ENCODE measurements around the gene CITED2.
"Not testable (repeated sequence)": the region's sequence is repeated elsewhere in the genome, so short reads cannot be mapped to it uniquely, and the experiment has no call there.

The CITED2 gene

DNA sequence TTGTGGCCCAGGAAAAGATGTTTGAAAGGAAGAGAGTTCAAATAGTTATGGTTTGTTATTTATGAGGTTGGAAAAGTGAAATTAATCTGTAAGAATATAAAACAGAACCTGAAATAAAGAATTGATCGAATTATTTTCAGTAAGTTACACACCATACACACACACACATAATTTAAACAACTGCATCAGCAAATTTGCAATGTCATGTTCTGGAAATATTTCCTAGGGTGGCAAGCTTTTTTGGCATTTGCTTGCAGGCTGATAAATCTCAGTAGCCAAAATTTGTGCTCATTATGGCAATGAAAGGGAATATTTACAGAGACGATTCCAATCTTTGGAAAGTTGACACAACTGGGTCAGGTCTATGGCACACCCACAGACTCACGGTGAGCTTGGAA lies 9.5 kb downstream of the CITED2 start:
- no peak for DNase-seq (ENCODE audit: low read depth in 2 of 2)

DNA sequence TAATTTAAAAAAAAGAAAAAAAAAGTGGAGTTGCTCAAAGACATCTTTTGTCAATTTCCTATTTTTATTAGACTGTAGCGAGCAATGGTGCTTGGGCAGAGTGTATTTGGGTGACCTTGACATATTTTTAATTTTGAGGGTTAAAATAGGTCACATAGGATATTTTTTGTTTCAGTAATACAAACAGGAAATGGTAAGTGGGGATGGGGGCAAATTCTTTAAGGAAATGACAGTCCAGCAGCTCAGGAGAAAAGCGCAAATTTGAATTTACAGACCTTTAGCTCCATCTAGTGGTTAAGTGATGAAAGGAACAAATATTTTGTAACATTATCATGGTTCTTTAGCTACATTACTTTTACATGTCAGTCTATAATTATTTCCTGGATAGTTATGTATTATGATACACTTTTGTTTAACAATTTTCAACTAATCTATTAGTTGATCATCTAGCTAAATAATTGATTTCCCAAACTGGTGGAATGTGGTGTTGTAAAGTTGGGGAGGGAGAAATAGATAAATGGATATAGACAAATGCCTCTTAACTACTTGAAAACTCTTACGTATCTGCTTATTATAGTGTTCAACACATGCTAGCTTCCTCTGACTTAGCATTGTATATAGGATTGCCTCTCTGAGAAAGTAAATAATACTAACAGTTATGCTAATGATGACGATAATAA lies 10.0 kb downstream of the CITED2 start:
- DNase-seq (ENCODE audit: low read depth in 2 of 2) = no peak

DNA sequence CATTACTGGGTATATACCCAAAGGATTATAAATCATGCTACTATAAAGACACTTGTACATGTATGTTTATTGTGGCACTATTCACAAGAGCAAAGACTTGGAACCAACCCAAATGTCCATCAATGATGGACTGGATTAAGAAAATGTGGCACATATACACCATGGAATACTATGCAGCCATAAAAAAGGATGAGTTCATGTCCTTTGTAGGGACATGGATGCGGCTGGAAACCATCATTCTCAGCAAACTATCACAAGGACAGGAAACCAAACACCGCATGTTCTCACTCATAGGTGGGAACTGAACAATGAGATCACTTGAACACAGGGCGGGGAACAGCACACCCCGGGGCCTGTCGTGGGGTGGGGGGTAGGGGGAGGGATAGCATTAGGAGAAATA lies 10.7 kb downstream of the CITED2 start:
- not testable (repeated sequence) for DNase-seq (ENCODE audit: low read depth in 2 of 2)

DNA sequence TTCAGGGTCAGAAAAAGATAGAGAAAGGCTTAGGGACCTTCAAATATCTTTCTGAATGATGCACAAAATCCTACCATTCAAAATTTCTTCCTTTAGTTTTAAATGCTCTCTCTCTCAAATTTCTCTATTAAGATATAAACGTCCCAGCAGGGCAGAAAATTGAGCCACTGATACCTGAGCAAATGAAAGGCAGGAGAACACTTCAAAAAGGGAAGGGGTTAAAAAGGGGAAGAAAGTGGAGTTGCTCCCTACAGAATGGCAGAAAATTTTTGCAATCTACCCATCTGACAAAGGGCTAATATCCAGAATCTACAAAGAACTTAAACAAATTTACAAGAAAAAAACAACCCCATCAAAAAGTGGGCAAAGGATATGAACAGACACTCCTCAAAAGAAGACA lies 11.3 kb downstream of the CITED2 start:
- DNase-seq (ENCODE audit: low read depth in 2 of 2) = not testable (repeated sequence)

DNA sequence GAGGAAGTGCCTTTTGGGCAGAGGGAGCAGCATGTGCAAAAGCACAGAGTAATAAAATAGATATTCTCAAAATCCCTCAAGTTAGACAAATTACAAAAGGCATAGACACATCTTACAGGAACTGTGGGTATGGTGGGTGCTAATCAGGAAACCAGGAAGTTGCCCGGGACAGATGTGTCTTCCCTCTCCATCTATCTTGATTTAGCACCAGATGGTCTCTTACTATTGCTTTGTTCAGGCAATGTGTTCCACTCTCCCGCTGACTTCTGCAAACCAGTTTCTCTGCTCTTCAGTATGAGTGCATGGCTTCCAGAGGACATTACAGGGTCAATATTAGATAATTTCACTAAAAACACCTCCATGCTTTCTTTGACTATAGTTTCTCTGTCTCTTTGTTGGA lies 13.2 kb downstream of the CITED2 start:
- DNase-seq (ENCODE audit: low read depth in 2 of 2) = no peak

DNA sequence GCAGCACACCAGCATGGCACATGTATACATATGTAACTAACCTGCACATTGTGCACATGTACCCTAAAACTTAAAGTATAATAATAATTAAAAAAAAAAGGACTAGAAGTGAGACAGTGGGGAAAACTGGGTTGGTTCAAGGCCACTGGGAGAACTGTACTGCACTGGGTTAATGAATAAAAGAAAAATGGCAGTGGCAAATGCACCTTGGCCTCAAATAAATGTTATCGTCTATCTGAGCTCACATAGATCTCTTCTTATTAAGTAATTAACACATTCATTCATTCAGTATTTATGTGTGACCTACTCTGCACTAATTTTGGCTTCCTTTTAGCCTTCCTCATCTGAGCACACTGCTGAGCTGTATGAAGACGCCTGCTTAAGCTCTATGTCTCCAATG lies 17.5 kb downstream of the CITED2 start:
- DNase-seq (ENCODE audit: low read depth in 2 of 2) = no peak

DNA sequence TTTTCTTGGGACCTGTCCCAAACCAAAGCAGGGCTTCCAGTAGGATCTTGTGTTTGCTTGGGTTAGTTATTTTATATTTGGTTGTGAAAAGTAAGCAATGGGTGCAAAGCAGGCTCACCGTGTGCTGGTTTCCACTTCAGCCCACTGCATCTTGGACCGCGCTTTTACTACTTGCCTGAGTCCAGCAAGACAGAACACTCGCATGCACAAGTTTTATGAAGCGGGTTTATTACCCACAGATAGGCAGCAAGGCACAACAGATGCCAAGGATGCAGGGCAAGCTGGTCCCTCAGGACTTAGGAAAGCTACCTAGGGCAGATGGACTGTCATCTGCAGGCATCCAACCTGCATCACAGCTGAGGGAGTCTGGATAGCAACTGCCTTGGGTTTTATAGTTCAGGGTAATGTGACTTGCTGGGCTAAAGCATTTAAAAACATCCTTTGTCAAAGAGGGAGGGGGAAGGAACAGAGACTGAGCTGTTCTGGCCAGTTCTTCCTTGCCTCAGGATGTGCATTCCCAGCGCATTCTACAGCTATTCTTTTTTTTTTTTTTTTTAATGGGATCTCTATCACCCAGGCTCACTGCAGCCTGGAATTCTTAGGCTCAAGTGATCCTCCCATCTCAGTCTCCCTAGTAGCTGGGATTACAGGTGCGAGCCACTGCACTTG lies 18.5 kb downstream of the CITED2 start:
- DNase-seq (ENCODE audit: low read depth in 2 of 2) = no peak

DNA sequence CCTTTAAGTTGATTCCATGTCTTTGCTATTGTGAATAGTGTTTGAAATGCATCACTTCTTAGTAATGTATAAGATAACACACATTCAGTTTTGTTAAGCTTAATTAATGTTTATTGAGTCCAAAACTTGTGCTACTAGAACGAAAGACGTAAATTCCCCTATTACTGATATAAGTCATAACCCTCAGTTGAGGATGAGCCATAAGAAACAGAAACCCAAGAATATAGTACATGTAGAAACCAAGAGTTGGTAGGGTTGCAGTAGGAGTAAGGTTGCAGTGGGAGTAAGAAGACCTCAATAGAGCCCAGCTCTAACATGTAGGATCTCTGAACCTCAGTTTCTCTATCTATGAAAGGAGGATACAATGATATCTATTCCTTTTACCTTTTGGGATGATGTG lies 19.3 kb downstream of the CITED2 start:
- DNase-seq (ENCODE audit: low read depth in 2 of 2) = no peak

DNA sequence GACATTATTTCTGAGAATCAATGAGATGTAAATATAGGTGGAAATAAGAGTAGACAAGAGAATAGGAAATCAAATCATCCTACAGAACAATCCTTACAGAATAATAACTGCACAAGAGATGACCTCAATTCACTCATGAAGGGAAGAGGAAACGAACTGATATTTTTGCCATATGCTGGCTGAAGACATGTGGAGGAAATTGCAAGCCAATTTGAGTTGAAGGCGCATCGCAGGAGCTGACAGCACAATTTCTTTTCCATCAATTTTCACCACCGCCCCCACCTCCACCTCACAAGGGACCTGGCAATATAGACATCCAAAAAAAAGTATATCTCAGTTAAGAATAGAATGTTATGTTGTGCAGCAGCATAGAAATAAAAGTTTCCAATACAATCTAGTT lies 20.3 kb downstream of the CITED2 start:
- DNase-seq (ENCODE audit: low read depth in 2 of 2) = no peak

DNA sequence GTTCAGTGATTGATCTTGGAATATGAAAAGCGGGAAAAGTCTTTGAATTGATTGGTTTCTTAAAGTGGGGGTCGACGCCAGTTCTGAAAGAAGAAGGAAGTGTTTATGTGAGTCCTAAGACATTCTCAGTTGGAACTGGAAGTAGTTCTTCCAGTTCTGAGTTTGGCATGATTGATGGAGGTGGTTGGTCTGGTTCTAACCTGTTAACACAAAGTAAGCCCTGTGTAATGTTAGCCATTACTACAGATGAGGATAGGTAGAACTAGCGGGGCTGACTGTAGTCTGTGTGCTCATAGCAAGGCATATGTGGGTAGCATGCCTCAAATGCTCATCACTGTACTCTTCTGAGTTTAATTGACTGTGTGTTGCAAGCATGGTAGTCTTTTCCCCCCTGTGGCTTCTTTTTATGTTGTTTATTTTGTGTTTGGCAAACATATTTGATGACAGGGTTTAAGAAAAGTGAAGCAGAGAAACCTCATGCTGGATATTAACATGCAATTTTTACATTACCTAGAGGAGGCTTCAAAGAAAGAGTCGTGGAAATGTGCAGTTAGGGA lies 24.9 kb downstream of the CITED2 start:
- DNase-seq (ENCODE audit: low read depth in 2 of 2) = no peak

DNA sequence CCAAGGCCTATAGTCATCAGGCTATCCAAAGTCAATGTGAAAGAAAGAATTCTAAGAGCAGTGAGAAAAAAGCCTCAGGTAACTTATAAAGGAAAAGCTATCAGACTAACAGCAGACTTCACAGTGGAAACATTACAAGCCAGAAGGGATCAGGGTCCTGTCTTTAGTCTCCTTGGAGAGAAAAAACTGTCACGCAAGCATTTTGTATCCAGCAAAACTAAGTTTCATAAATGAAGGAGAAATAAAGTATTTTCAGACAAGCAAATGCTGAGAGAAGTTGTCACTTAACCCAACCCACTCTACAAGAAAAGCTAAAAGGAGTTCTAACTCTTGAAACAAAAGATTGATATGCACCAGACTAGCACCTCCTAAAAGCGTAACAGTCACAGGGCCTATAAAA lies 28.1 kb downstream of the CITED2 start:
- DNase-seq (ENCODE audit: low read depth in 2 of 2) = no peak

DNA sequence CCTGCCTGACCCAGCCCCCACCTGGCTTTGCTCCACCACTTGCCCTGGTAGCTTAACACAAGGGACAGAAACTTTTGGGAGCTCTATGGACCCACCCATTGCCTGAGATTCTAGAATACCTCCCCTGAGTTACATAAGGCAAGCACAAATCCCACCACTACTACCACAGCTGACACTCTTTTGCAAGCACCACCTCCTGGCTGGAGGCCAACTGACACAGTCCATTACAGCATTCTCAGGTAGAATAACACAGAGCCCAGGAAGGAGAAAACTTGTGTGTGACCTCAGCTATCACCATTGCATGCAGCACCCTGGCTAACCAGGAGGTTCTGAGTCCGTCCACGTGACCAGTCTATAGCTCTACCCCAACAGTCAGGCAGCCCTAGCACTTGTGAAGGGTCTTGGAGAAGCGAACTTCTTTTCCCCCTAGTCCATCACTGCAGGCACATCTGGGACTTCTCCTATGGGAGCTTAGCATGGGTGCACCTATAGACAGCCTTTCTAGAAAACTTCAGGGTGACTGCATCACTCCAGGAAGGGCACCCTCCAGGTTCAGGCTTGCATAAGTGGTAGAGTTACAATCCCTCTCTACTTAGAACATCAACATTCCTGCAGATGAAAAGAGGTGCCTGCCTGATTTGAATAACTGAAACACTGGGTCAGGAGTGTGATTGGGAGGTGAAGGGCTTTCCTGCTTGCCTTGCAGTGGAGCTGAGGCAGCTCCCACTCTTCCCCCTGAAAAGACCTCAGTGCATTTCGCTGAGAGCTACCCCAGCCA lies 30.1 kb downstream of the CITED2 start:
- no peak for DNase-seq (ENCODE audit: low read depth in 2 of 2)

DNA sequence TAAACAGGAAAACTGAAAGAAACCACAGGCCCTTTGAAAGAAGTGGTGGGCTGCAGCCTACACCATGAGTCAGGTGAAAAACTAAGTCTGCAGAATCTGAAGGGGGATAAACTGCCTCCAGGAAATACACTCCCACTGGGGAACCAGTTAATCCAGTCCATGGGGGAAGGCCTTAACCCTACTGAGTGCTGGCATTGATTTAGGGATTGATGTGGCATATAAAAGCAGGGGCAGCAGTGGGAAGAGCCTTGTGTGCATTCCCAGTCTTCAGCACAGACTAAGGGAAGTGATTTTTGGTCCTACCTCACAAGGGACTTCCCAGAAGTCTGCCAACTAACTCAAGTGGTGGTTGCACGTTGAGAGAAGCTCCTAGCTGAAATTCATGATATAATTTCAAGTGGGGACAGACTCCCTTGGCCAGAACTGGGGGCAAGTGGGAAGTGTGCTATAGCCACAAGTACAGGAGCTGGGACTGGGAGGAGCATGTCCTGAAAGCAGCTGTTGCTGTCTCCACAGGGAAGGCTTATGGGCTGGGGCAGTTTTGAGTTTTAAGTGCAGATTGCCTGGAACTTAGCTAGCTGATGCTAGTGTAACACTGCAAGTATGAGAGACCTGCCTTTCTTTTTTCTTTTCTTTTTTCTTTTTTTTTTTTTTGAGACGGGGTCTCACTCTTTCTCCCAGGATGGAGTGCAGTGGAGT lies 31.2 kb downstream of the CITED2 start:
- DNase-seq (ENCODE audit: low read depth in 2 of 2) = no peak

DNA sequence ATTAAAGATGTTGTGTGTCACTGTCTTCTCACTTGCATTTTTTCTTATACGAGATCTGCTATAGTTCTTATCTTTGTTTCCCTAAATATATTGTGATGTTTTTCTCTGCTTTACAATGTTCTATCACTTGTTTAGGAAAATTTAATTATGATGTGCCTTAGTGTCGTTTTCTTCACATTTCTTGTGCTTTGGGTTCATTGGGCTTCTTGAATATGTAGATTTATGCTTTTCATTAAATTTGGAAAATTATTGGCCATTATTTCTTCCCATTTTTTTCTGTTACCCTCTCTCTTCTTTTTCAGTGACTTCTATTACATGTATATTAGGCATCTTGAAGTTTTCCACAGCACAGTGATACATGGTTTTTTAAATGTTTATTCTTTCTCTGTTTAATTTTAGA lies 33.4 kb downstream of the CITED2 start:
- no peak for DNase-seq (ENCODE audit: low read depth in 2 of 2)

DNA sequence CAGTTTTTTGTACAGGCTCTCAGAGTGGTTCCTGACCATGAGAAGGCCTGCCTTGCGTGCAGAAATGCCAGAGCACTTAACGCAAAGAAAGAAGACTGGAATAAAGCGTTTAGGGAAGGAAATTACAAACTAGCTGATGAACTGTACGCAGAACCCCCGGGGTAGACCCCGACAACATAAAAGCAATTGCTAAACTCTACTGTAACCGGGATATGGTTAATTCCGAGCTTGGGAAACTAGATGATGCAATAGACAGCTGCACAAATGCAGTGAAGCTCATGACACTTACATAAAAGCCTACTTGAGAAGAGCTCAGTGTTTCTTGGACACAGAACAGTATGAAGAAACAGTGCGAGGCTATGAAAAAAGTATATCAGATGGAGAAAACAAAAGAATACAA lies 35.7 kb downstream of the CITED2 start:
- no peak for DNase-seq (ENCODE audit: low read depth in 2 of 2)

DNA sequence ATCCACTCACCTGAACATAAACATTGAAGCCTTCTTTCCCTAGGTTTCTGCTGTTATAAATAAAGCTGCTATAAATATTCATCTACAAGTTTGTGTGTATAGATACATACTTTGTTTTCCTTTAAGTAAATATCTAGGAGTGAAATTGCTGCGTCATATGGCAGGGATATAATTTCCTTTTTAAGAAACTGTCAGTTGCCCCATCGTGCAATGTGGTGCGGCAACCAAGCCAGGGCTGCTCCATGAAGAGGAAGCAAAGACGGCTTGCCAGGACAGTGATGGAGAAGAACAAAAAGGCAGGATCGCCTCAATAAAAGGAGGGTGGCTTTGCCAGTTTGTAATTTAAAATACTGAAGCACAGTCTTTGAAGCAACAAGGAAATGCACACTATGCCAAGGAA lies 36.6 kb downstream of the CITED2 start:
- no peak for DNase-seq (ENCODE audit: low read depth in 2 of 2)

DNA sequence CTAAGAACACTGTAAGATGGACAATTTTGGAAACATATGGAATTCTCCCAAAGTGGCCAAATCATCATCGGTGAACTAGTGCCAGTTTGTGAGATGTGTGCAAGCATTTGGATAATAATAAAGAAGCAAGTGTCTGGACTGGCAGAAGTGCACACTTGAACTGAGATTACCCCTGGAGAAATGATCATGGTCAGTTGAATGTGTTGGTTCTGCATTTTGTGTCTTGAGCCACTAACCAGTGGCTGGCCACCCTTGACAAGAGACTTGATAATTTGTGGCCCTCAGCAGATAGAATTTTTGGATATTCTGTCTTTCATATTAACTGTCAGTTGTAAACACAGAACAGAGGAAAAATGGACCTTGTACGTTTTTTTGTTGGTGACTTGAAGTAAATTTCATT lies 37.4 kb downstream of the CITED2 start:
- no peak for DNase-seq (ENCODE audit: low read depth in 2 of 2)

DNA sequence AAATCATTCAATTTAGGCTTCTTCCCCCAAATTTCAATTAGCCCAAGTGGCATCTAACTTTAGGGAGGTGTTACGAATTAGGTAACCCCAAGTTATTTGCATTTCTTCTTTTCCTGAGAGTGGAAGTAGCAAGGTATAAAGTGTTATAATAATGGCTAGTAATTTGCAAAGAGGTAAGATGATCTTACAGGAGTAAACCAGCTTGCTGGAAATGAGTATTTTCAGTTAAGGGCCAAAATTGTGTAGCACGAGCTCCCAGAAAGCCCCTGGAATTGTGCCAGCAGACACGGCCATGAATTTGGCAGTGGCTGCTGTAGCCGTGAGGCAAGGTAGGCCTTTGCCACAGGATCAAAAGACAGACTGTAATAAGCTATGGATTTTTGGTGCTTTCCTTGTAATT lies 38.0 kb downstream of the CITED2 start:
- DNase-seq (ENCODE audit: low read depth in 2 of 2) = no peak

DNA sequence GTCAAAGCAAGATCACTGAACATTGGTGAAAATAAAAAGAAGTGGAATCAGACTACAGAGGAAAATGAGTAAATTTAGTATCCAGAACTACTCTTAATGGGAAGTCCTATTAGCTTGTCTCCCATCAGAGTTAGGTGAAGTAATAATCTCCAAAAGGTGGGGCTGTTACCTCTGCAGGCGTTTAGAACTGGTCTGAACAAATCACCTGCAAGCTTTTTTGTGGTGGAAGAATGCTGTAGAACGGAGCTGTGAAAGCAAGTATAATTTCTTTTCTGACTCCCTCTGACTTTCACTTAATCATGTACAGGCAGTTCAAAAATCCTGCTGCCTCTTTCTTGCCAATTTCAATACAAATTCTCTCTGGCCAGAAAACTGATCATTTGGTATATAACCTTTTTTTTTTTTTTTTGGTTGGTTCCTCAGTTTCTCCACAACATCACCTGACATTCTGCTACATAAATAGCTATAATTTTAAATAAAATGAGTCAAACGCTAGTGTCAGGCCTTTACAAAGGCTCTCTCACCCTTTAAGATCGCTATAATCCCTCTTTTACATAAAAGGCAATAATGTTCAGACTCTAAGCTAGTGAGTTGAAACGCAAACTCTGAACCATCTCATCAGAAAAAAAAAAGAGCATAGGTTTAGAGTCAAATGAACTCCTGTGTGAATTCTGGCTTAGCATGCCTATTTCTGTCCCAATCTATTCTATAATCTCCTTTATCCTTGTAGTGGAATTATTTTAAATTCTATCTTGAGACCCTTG lies 38.8 kb downstream of the CITED2 start:
- DNase-seq (ENCODE audit: low read depth in 2 of 2) = no peak

DNA sequence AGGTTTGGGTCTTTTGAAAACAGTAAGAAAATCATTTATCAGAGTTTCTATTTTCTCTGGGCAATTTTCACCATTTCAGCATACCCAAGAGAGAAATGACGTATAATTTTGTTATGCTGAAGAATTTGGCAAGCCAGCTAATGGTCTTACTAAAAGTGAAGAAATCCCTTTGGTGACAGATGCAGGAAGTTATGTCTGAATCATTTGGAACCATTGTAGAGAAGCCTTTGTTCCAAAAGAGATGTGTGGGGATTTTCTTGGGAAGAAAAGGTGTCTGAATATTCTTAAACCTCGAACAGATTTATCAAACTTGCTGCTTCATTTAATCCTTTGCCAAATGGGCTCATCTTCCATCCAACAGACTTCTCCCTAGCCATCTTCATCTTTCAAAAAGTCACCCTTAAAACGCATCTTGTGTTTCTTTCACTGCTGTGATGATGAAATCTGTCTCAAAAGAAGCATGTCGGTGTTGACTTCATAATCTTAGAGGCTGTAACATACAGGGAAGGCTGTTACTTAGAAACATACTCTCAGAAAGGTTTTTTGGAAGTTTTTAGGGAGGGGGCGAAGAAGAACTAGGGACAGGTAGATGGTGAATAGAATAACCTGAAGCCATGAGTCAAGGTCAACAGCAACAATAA lies 39.5 kb downstream of the CITED2 start:
- no peak for DNase-seq (ENCODE audit: low read depth in 2 of 2)
